ENCODE data around the gene PCDHGB1.
"Not testable (repeated sequence)": the region's sequence is repeated elsewhere in the genome, so short reads cannot be mapped to it uniquely, and the experiment has no call there.

The PCDHGB1 gene

DNA sequence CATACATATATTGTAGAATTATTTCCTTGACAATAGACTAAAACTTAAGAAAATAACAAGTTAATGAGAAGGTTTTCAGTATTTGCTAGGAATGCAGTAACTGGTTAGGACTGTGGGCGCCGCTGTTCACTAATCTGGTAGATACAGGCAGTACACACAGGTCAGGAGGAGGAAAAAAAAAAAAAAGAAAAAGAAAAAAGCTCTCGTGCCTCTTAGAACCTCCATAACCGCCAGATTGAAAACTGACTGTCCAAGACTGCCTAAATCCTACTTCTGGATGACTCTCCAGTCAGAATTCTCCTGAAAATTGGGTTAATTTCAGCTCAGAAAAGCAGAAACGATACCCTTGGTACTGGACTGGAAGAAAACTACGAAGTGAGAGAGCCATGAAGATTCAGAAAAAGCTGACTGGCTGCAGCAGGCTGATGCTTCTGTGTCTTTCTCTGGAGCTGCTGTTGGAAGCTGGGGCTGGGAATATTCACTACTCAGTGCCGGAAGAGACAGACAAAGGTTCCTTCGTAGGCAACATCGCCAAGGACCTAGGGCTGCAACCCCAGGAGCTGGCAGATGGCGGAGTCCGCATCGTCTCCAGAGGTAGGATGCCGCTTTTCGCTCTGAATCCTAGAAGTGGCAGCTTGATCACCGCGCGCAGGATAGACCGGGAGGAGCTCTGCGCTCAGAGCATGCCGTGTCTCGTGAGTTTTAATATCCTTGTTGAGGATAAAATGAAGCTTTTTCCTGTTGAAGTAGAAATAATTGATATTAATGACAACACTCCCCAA is 19.4 kb upstream of the PCDHGB1 start, which contains the start of gene PCDHGA1:
PCDHGA1 (plus strand) TSS at position 216 of the 782 bp plus-strand sequence.
- no peak within 1 kb of the TSS for H3K9ac ChIP-seq (ENCODE audit: low read depth, low read length)
- H3K4me3 ChIP-seq (ENCODE audit: low read length), result no peak within 1 kb of the TSS
- H3K36me3 ChIP-seq (ENCODE audit: insufficient read depth, low read depth, low read length), result no peaks in the 10 kb centered on the region
- H3K27ac ChIP-seq (ENCODE audit: low read length), result no peak within 1 kb of the TSS
- peaks cover 55% of the 10 kb centered on the region for H3K9me3 ChIP-seq (ENCODE audit: insufficient read depth, low read depth, low read length)
- no peaks in the 10 kb centered on the region for H3K4me1 ChIP-seq (ENCODE audit: insufficient read depth, low read length)
- no peaks in the 10 kb centered on the region for H3K27me3 ChIP-seq (ENCODE audit: insufficient read depth, low read length)

DNA sequence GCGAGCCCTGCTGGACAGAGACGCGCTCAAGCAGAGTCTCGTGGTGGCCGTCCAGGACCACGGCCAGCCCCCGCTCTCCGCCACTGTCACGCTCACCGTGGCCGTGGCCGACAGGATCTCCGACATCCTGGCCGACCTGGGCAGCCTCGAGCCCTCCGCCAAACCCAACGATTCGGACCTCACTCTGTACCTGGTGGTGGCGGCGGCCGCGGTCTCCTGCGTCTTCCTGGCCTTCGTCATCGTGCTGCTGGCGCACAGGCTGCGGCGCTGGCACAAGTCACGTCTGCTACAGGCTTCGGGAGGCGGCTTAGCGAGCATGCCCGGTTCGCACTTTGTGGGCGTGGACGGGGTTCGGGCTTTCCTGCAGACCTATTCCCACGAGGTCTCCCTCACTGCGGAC is 17.3 kb upstream of the PCDHGB1 start:
- H3K4me1 ChIP-seq (ENCODE audit: insufficient read depth, low read length); H3K4me3 ChIP-seq (ENCODE audit: low read length); H3K27me3 ChIP-seq (ENCODE audit: insufficient read depth, low read length); H3K36me3 ChIP-seq (ENCODE audit: insufficient read depth, low read depth, low read length); H3K27ac ChIP-seq (ENCODE audit: low read length); H3K9ac ChIP-seq (ENCODE audit: low read depth, low read length): not testable (repeated sequence)
- H3K9me3 ChIP-seq (ENCODE audit: insufficient read depth, low read depth, low read length), result peaks cover 61% of the 10 kb centered on the region

DNA sequence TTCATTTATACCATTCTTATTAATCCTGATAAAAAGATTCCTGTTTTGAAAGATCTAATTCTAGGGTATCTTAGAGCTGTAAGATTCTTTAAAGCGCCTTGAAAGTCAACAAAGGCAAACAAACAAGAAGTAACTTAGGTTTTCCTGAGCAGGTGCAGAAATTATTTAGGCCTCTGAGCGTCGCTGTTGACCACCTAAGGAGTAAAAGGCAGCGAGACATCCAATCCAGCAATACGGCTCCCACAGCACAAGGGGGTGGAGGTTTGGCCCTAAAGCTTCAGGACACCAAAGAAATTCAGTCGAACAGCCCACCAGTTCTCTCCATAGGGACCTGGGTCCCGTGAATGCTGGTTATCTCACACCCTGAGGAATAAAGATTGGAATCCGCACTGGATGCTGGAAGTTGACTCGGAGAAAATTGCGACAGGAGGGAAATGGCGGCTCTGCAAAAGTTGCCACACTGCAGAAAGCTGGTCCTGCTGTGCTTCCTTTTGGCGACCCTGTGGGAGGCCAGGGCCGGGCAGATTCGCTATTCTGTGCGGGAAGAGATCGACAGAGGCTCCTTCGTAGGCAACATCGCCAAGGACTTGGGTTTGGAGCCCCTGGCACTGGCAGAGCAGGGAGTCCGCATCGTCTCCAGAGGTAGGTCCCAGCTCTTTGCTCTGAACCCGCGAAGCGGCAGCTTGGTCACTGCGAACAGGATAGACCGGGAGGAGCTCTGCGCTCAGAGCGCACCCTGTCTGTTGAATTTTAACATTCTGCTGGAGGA is 11.2 kb upstream of the PCDHGB1 start, which contains the start of gene PCDHGA2:
PCDHGA2 (plus strand) TSS at position 223 of the 769 bp plus-strand sequence.
- Histone ChIP-seq H3K9ac (ENCODE audit: low read depth, low read length) (no peak within 1 kb of the TSS), H3K4me3 (ENCODE audit: low read length) (no peak within 1 kb of the TSS), H3K36me3 (ENCODE audit: insufficient read depth, low read depth, low read length) (no peaks in the 10 kb centered on the region), H3K4me1 (ENCODE audit: insufficient read depth, low read length) (no peaks in the 10 kb centered on the region), H3K27me3 (ENCODE audit: insufficient read depth, low read length) (no peaks in the 10 kb centered on the region), H3K27ac (ENCODE audit: low read length) (no peak within 1 kb of the TSS), H3K9me3 (ENCODE audit: insufficient read depth, low read depth, low read length) (peaks cover 60% of the 10 kb centered on the region)

DNA sequence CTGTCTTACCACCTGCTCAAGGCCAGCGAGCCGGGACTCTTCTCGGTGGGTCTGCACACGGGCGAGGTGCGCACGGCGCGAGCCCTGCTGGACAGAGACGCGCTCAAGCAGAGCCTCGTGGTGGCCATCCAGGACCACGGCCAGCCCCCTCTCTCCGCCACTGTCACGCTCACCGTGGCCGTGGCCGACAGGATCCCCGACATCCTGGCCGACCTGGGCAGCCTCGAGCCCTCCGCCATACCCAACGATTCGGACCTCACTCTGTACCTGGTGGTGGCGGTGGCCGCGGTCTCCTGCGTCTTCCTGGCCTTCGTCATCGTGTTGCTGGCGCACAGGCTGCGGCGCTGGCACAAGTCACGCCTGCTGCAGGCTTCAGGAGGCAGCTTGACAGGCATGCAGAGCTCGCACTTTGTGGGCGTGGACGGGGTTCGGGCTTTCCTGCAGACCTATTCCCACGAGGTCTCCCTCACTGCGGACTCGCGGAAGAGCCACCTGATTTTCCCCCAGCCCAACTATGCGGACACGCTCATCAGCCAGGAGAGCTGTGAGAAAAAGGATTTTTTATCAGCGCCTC is 9.0 kb upstream of the PCDHGB1 start:
- H3K4me3 ChIP-seq (ENCODE audit: low read length); H3K4me1 ChIP-seq (ENCODE audit: insufficient read depth, low read length); H3K9ac ChIP-seq (ENCODE audit: low read depth, low read length); H3K27ac ChIP-seq (ENCODE audit: low read length); H3K36me3 ChIP-seq (ENCODE audit: insufficient read depth, low read depth, low read length); H3K27me3 ChIP-seq (ENCODE audit: insufficient read depth, low read length): not testable (repeated sequence)
- H3K9me3 ChIP-seq (ENCODE audit: insufficient read depth, low read depth, low read length), result peaks cover 60% of the 10 kb centered on the region

DNA sequence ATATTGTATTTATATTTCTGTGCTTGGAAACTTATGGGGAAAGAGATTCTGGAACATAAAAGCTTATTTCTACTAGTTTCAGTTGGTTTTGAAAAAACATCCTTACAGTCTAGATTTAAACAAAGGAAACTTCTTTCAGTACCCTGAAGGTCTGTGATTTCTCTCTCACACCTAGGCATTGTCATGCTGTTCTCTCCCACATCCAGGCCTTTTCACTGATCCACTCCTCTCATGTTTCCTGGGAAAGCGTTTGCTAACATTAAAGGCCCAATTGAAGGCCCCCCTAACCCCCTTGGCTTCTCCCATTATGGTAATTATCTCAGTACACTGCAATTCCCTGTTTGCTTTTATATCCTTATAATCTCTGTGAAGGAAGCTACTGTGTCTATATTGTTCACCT is 7.1 kb upstream of the PCDHGB1 start:
- H3K27me3 ChIP-seq (ENCODE audit: insufficient read depth, low read length), result no peaks in the 10 kb centered on the region
- H3K9ac ChIP-seq (ENCODE audit: low read depth, low read length), result no peak overlapping the region
- H3K9me3 ChIP-seq (ENCODE audit: insufficient read depth, low read depth, low read length), result peaks cover 65% of the 10 kb centered on the region
- H3K4me1 ChIP-seq (ENCODE audit: insufficient read depth, low read length), result no peaks in the 10 kb centered on the region
- H3K4me3 ChIP-seq (ENCODE audit: low read length), result no peak overlapping the region
- H3K36me3 ChIP-seq (ENCODE audit: insufficient read depth, low read depth, low read length), result no peaks in the 10 kb centered on the region
- no peak overlapping the region for H3K27ac ChIP-seq (ENCODE audit: low read length)

DNA sequence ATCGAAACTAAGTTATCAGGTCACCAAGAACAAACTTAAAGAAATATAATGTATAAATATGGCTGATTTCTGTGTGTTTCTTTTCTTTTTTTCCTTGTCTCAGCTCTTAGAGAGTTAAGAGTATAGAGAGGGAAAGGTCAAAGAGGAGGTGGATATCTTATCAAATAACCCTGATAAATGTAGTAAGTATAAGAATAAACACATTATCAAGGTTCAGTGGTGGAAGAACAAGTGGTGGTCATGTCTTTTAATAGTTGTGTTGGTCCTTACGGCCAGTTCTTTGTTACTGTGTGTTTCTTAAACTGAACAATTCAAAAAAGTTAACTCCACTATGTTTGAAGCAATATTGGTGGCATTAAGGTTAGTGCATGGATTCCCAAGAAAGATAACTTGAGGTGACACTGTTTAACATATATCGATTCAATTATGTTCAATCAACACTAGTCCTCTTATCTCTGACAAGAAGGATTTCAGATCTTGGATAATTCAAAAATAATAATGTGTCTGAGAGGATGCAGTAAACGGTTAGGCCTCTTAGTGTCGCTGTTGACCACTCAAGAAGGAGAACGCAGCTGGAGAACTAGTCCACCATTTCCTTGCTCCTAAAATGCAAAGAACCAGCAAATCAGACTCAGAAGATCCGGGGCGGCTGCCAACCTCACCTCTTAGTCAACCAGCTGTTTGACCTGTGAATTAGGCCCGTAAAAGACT is 6.5 kb upstream of the PCDHGB1 start, which contains the start of gene PCDHGA3:
PCDHGA3 (plus strand) TSS at position 588 of the 711 bp plus-strand sequence. CDS start 205 bp downstream, outside the sequence.
- no peaks in the 10 kb centered on the region for H3K36me3 ChIP-seq (ENCODE audit: insufficient read depth, low read depth, low read length)
- no peaks in the 10 kb centered on the region for H3K4me1 ChIP-seq (ENCODE audit: insufficient read depth, low read length)

DNA sequence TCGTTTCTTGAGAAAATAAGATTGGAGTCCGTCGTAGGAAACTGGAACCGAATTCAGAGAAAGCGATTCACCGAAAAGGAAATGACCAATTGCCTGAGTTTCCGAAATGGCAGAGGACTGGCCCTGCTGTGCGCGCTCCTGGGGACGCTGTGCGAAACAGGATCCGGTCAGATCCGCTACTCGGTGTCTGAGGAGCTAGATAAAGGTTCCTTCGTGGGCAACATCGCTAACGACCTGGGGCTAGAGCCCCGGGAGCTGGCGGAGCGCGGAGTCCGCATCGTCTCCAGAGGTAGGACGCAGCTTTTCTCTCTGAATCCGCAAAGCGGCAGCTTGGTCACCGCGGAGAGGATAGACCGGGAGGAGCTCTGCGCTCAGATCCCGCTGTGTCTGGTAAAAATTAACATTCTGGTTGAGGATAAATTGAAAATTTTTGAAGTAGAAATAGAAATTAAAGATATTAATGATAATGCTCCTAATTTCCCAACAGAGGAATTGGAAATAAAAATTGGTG is 5.9 kb upstream of the PCDHGB1 start:
- H3K9ac ChIP-seq (ENCODE audit: low read depth, low read length), result no peak overlapping the region
- H3K9me3 ChIP-seq (ENCODE audit: insufficient read depth, low read depth, low read length), result peaks cover 56% of the 10 kb centered on the region
- H3K27ac ChIP-seq (ENCODE audit: low read length), result no peak overlapping the region
- H3K36me3 ChIP-seq (ENCODE audit: insufficient read depth, low read depth, low read length), result no peaks in the 10 kb centered on the region
- no peak overlapping the region for H3K4me3 ChIP-seq (ENCODE audit: low read length)
- no peaks in the 10 kb centered on the region for H3K27me3 ChIP-seq (ENCODE audit: insufficient read depth, low read length)
- no peaks in the 10 kb centered on the region for H3K4me1 ChIP-seq (ENCODE audit: insufficient read depth, low read length)

More for the DNA sequence above, 6.5 kb upstream of the PCDHGB1 start, which contains the start of gene PCDHGA3:
- Histone ChIP-seq H3K27ac (ENCODE audit: low read length) (no peak within 1 kb of the TSS), H3K9me3 (ENCODE audit: insufficient read depth, low read depth, low read length) (peaks cover 60% of the 10 kb centered on the region), H3K27me3 (ENCODE audit: insufficient read depth, low read length) (no peaks in the 10 kb centered on the region), H3K9ac (ENCODE audit: low read depth, low read length) (no peak within 1 kb of the TSS), H3K4me3 (ENCODE audit: low read length) (no peak within 1 kb of the TSS)

DNA sequence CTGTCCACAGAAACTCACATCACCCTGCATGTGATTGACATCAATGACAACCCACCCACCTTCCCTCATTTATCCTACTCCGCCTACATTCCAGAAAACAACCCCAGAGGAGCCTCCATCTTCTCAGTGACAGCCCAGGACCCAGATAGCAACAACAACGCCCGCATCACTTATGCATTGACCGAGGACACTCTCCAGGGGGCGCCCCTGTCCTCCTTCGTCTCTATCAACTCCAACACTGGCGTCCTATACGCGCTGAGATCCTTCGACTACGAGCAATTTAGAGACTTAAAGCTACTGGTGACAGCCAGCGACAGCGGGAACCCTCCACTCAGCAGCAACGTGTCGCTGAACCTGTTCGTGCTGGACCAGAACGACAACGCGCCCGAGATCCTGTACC is 4.6 kb upstream of the PCDHGB1 start:
- H3K4me3 ChIP-seq (ENCODE audit: low read length), result no peak overlapping the region
- H3K36me3 ChIP-seq (ENCODE audit: insufficient read depth, low read depth, low read length), result no peaks in the 10 kb centered on the region
- H3K4me1 ChIP-seq (ENCODE audit: insufficient read depth, low read length), result no peaks in the 10 kb centered on the region
- H3K27ac ChIP-seq (ENCODE audit: low read length), result no peak overlapping the region
- H3K9me3 ChIP-seq (ENCODE audit: insufficient read depth, low read depth, low read length), result peaks cover 45% of the 10 kb centered on the region
- H3K27me3 ChIP-seq (ENCODE audit: insufficient read depth, low read length), result no peaks in the 10 kb centered on the region
- no peak overlapping the region for H3K9ac ChIP-seq (ENCODE audit: low read depth, low read length)

DNA sequence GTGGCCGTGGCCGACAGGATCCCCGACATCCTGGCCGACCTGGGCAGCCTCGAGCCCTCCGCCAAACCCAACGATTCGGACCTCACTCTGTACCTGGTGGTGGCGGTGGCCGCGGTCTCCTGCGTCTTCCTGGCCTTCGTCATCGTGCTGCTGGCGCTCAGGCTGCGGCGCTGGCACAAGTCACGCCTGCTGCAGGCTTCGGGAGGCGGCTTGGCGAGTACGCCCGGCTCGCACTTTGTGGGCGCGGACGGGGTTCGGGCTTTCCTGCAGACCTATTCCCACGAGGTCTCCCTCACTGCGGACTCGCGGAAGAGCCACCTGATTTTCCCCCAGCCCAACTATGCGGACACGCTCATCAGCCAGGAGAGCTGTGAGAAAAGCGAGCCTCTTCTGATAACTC is 3.9 kb upstream of the PCDHGB1 start:
- not testable (repeated sequence) for H3K9ac ChIP-seq (ENCODE audit: low read depth, low read length); H3K27ac ChIP-seq (ENCODE audit: low read length); H3K27me3 ChIP-seq (ENCODE audit: insufficient read depth, low read length); H3K4me1 ChIP-seq (ENCODE audit: insufficient read depth, low read length); H3K36me3 ChIP-seq (ENCODE audit: insufficient read depth, low read depth, low read length); H3K4me3 ChIP-seq (ENCODE audit: low read length)
- peaks cover 51% of the 10 kb centered on the region for H3K9me3 ChIP-seq (ENCODE audit: insufficient read depth, low read depth, low read length)

DNA sequence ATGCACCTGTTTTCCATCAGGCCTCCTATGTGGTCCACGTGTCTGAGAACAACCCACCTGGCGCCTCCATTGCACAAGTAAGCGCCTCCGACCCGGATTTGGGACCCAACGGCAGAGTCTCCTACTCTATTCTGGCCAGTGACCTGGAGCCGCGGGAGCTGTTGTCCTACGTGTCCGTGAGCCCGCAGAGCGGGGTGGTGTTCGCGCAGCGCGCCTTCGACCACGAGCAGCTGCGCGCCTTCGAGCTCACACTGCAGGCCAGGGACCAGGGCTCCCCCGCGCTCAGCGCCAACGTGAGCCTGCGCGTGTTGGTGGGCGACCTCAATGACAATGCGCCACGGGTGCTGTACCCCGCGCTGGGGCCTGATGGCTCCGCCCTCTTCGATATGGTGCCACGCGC is 1.7 kb downstream of the PCDHGB1 start:
- no peak overlapping the region for H3K27ac ChIP-seq (ENCODE audit: low read length)
- peaks cover 60% of the 10 kb centered on the region for H3K9me3 ChIP-seq (ENCODE audit: insufficient read depth, low read depth, low read length)
- H3K9ac ChIP-seq (ENCODE audit: low read depth, low read length), result no peak overlapping the region
- no peaks in the 10 kb centered on the region for H3K4me1 ChIP-seq (ENCODE audit: insufficient read depth, low read length)
- no peak overlapping the region for H3K4me3 ChIP-seq (ENCODE audit: low read length)
- no peaks in the 10 kb centered on the region for H3K27me3 ChIP-seq (ENCODE audit: insufficient read depth, low read length)
- no peaks in the 10 kb centered on the region; the same call in 1 of the 2 replicates for H3K36me3 ChIP-seq (ENCODE audit: insufficient read depth, low read depth, low read length)

DNA sequence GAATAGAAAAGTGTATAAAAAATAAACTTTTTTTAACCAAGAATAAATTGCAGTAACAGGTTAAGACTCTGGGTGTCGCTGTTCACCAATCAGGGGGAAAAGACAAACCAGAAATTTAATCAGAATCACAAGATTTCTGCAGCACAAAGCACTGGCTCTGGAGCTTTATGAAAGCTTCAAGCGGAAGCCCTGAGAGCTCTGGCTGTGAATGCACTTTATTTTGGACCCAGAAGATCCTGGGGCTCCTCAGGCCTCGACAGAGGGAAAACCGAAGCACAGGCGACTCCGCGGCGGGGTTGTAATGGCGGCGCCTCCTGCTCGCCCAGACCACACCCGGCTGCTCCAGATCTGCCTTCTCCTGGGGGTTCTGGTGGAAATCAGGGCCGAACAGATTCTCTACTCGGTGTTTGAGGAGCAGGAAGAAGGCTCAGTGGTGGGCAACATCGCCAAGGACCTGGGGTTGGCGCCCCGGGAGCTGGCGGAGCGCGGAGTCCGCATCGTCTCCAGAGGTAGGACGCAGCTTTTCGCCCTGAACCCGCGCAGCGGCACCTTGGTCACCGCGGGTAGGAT is 5.1 kb downstream of the PCDHGB1 start, which contains the start of gene PCDHGA4:
PCDHGA4 (plus strand) TSS at position 122 of the 570 bp plus-strand sequence; CDS start at position 209, 87 bp downstream.
- H3K4me3 ChIP-seq (ENCODE audit: low read length), result no peak within 1 kb of the TSS
- H3K27ac ChIP-seq (ENCODE audit: low read length), result no peak within 1 kb of the TSS
- H3K9ac ChIP-seq (ENCODE audit: low read depth, low read length), result no peak within 1 kb of the TSS
- H3K27me3 ChIP-seq (ENCODE audit: insufficient read depth, low read length), result no peaks in the 10 kb centered on the region
- H3K4me1 ChIP-seq (ENCODE audit: insufficient read depth, low read length), result no peaks in the 10 kb centered on the region
- no peaks in the 10 kb centered on the region; the same call in 1 of the 2 replicates for H3K36me3 ChIP-seq (ENCODE audit: insufficient read depth, low read depth, low read length)
- H3K9me3 ChIP-seq (ENCODE audit: insufficient read depth, low read depth, low read length), result peaks cover 67% of the 10 kb centered on the region
